Upper lobe of right lung (tissue), 1 donor: ENCODE data around the gene TMED4. TPM values are rescaled to one million over a fixed set of nuclear protein-coding genes. Genes with fewer than 3 reads are reported as not detected.

Experiments used
- ATAC-seq: fragments of 200-7000 bp; cut with Tn5 transposase; one replicate; pipeline ENCODE4 v1.9.1; 2020; ENCODE audit warnings: mild to moderate bottlenecking, moderate library complexity
- DNase-seq: peaks from one replicate; pipeline ENCODE4 v3.0.0-alpha.2; 2020
- H3K27ac ChIP-seq: fragments of 200-600 bp; one replicate; pipeline ENCODE4 v1.8.0; 2022
- H3K27me3 ChIP-seq: fragments of 200-600 bp; one replicate; pipeline ENCODE4 v1.8.0; 2022; ENCODE audit warnings: mild to moderate bottlenecking
- H3K36me3 ChIP-seq: fragments of 200-600 bp; one replicate; pipeline ENCODE4 v1.8.0; 2022
- H3K4me1 ChIP-seq: fragments of 200-600 bp; one replicate; pipeline ENCODE4 v1.8.0; 2022
- H3K4me3 ChIP-seq: fragments of 200-600 bp; one replicate; pipeline ENCODE4 v1.8.0; 2022; ENCODE audit warnings: mild to moderate bottlenecking
- H3K9me3 ChIP-seq: fragments of 200-600 bp; one replicate; pipeline ENCODE4 v1.8.0; 2022
- intact Hi-C: fragments of 100-400 bp; cut with DNase I; formaldehyde crosslinking; loops from one replicate; pipeline ENCODE4 v1.11.0; 2022
- total RNA-seq: library from RNA; stranded (reverse); fragmentation: NEBNext Ultra II Directional; extraction: Animal tissue kit (Norgen Biotek cat#: 25700); gene quantifications from one replicate; pipeline ENCODE4 v1.2.1, GENCODE V29; 2021
- TF ChIP-seq, protein P1 (sequence below): fragments of 200-600 bp; IDR thresholded peaks from one replicate; pipeline ENCODE4 v1.8.0; 2022; ENCODE audit warnings: antibody characterized with exemption
- donor health status: DM: no; HTN: yes; CAD: no; lungs with severe emphysema.

TMED4 gene
- total RNA-seq, 1 donor from 2014 or later, result 78.3 TPM

DNA sequence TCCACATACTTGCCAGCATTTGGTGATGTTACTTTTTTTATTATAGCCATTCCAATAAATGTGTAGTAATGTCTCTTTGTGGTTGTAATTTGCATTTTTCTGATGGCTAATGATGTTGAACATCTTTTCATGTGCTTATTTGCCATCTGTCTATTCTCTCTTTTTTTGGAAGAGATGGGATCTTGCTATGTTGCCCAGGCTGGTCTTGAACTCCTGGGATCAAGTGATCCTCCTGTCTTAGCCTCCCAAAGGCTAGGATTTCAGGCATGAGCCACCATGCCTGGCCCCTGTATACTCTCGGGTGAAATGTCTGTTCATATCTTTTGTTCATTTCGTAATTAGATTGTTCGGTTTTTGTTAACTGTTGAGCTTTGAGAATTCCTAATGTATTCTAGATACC lies 27.8 kb upstream of the TMED4 start:
- Histone ChIP-seq H3K4me3 (no peak overlapping the region), H3K9me3 (no peaks in the 10 kb centered on the region), H3K36me3 (no peaks in the 10 kb centered on the region), H3K27me3 (no peaks in the 10 kb centered on the region), H3K27ac (no peak overlapping the region), H3K4me1 (peaks cover 23% of the 10 kb centered on the region)
- TF ChIP-seq, protein P1, sequence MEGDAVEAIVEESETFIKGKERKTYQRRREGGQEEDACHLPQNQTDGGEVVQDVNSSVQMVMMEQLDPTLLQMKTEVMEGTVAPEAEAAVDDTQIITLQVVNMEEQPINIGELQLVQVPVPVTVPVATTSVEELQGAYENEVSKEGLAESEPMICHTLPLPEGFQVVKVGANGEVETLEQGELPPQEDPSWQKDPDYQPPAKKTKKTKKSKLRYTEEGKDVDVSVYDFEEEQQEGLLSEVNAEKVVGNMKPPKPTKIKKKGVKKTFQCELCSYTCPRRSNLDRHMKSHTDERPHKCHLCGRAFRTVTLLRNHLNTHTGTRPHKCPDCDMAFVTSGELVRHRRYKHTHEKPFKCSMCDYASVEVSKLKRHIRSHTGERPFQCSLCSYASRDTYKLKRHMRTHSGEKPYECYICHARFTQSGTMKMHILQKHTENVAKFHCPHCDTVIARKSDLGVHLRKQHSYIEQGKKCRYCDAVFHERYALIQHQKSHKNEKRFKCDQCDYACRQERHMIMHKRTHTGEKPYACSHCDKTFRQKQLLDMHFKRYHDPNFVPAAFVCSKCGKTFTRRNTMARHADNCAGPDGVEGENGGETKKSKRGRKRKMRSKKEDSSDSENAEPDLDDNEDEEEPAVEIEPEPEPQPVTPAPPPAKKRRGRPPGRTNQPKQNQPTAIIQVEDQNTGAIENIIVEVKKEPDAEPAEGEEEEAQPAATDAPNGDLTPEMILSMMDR, result no peak
- intact Hi-C loops, result no loop called here
- ATAC-seq, result no peak
- DNase-seq, result no peak

DNA sequence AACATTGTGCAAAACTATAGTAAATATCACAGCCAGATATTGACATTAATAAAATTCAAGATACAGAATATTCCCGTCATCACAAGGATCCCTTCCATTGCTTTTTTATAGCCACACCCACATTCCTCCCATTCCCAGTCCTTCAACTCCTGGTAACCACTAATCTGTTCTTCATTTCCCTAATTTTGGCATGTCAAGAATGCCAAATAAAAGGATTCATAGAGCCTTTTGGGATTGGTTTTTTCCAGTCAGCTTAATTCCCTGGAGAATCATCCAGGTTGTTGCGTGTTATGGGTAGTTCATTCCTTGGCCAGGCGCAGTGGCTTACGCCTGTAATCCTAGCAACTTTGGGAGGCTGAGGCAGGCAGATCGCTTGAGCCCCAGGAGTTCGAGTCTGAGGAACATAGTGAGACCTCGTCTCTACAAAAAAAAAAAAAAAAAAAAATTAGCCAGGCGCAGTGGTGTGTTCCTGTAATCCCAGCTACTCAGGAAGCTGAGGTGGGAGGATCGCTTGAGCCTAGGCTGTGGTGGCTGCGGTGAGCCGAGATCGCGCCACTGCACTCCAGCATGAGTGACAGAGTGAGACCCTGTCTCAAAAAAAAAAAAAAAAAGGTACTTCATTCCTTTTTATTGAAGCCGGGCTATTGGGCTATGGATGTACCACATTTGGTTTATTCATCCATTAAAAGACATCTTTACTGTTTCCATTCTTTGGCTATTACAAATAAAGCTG lies 27.1 kb upstream of the TMED4 start:
- intact Hi-C loops, result no loop called here
- ATAC-seq (no peak), DNase-seq (no peak)
- H3K4me1 ChIP-seq, result peaks cover 19% of the 10 kb centered on the region
- H3K4me3 ChIP-seq, result no peak overlapping the region
- H3K36me3 ChIP-seq, result no peaks in the 10 kb centered on the region
- no peaks in the 10 kb centered on the region for H3K27me3 ChIP-seq
- TF ChIP-seq, protein P1, result no peak
- H3K9me3 ChIP-seq, result no peaks in the 10 kb centered on the region
- H3K27ac ChIP-seq, result no peak overlapping the region

DNA sequence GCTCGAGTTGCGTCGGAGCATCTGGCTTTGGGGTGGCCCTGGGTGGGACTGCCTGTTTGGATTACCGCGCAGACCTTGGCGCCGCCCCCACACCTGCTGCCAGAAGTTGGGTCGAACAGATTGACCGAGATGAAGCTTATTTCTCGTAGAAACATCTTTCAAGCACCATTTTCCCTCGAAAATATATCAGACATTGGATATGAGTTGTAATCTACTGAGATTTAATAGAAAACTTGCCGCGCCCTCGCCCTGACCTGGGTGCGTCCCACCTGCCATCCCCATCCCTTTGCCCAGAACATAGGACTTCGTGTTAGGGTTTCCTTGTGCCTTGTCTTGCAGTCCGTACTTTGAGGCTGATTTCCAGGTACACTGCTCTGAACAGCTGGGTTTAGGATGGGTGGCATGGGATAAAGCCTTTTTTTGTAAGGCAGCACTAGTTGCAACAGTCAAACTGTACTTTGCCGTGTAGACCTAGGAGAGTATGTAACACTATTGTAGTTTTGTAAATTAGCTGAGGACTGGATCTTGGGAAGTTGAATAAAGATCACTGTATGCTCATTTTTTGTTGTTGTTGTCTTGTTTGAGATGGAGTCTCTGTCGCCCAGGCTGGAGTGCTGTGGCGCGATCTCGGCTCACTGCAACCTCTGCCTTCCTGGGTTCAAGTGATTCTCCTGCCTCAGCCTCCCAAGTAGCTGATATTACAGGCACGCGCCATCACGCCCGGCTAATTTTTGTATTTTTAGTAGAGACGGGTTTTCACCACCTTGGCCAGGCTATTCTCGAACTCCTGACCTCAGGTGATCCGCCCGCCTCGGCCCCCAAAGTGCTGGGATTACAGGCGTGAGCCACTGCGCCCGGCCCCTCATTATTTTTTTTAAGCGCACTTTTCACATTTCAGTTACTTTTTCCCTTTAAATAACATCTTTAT lies 25.4 kb upstream of the TMED4 start:
- Histone ChIP-seq H3K27me3 (no peaks in the 10 kb centered on the region), H3K4me3 (peak overlapping the region; percentile 91), H3K4me1 (peaks cover 19% of the 10 kb centered on the region), H3K36me3 (no peaks in the 10 kb centered on the region), H3K27ac (peak overlapping the region; percentile 99), H3K9me3 (no peaks in the 10 kb centered on the region)
- TF ChIP-seq, protein P1, result no peak
- ATAC-seq, result no peak
- no peak for DNase-seq
- intact Hi-C loops, result no loop called here

- DNase-seq, result peak; percentile 100
- H3K4me3 ChIP-seq, result peak within 1 kb of the TSS; percentile 91
- intact Hi-C loops, result no loop called here
- H3K4me1 ChIP-seq, result peaks cover 19% of the 10 kb centered on the region
- H3K9me3 ChIP-seq, result no peaks in the 10 kb centered on the region
- peak within 1 kb of the TSS; percentile 99 for H3K27ac ChIP-seq
- TF ChIP-seq, protein P1, result no peak
- no peaks in the 10 kb centered on the region for H3K36me3 ChIP-seq
- ATAC-seq, result peak; percentile 99
- no peaks in the 10 kb centered on the region for H3K27me3 ChIP-seq
These were observed 24.5 kb upstream of the TMED4 start, which contains the start of gene OGDH for GRCh38 chr7:44606341-44607140. Gene OGDH, plus strand, starts transcription at chr7:44606627. Its CDS starts 17,717 bp downstream, at chr7:44624344.

GRCh38 chr7:44604941-44605340 lies 22.9 kb upstream of the TMED4 start:
- DNase-seq (no peak), ATAC-seq (no peak)
- Histone ChIP-seq H3K4me1 (peaks cover 19% of the 10 kb centered on the region), H3K27me3 (no peaks in the 10 kb centered on the region), H3K36me3 (no peaks in the 10 kb centered on the region), H3K4me3 (no peak overlapping the region), H3K9me3 (no peaks in the 10 kb centered on the region), H3K27ac (no peak overlapping the region)
- intact Hi-C loops, result no loop called here
- TF ChIP-seq, protein P1, result no peak
